Vagina (tissue), 2 donors: ENCODE data around the gene CREG1.

Experiments used
- CTCF ChIP-seq, 3 experiments: fragments of 450-650 bp in 2 of 3; fragments of 200-600 bp in 1 of 3; sonication (generic) in 1 of 3; IDR thresholded peaks; one replicate each; pipeline ENCODE4 v1.5.1; 2017 to 2019; ENCODE audit warnings: antibody characterized with exemption in 3 of 3, mild to moderate bottlenecking in 2 of 3, moderate library complexity in 2 of 3
- POLR2AphosphoS5 ChIP-seq, 2 donors: sonication (generic); formaldehyde crosslinking; IDR thresholded peaks; one replicate each; pipeline ENCODE4 v1.9.0; 2017; ENCODE audit warnings: antibody characterized with exemption in 2 of 2, mild to moderate bottlenecking in 2 of 2, low read depth in 1 of 2; ENCODE audit not compliant: insufficient read depth in 1 of 2

- TF ChIP-seq POLR2AphosphoS5 (IDR thresholded peaks at IDR 0.05; ENCODE audit: insufficient read depth in 1 of 2, low read depth in 1 of 2): no peak
- no peak for TF ChIP-seq CTCF (IDR thresholded peaks at IDR 0.05)
Measured at GRCh38 chr1:167499106-167499505, 54.5 kb downstream of the CREG1 start.
